ENCODE results near the gene MMP15. TPM values are rescaled to one million over a fixed set of nuclear protein-coding genes. Genes with fewer than 3 reads are reported as not detected.

The MMP15 gene
- total RNA-seq, 1 donor from 2014 or later = 38.9 TPM

DNA sequence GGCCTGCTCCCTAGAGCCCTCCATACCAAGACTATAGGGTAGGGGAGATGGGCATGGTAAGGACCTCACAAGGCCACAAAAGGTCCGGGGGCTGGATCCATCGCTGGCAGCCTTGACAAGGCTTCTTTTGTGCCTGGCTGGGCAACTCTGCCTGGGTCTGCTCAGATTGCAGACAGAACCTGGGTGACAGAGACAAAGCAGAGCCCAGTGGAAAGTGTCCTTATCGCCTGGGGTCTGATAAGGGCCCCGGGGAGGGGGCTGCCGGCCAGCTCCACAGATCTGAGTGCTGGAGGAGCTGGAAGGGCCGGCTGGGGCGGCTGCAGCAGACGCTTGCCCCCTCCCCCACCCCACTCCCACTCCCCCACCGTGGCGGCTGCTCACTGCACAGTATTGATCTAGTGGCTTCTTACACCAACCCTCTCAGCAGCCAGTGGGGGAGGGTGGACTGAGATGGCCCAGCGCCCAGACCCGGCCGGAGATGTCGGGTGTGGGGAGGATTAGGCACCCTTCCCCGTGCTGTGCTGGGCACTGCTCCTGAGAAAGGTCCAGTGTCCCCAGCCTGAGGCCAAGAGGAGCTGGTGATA is 7.2 kb downstream of the MMP15 start:
- Mint-ChIP-seq H3K4me3 (peak overlapping the region; percentile 80), H3K27ac (ENCODE audit: unreplicated experiment) (no peak overlapping the region), H3K27me3 (ENCODE audit: low read depth) (peaks cover 9% of the 10 kb centered on the region), H3K4me1 (peaks cover 35% of the 10 kb centered on the region), H3K9me3 (no peaks in the 10 kb centered on the region), H3K36me3 (ENCODE audit: low read depth) (peaks cover 3% of the 10 kb centered on the region)
- no peak for DNase-seq (ENCODE audit: low read depth, low spot score)
- TF ChIP-seq, protein P1, sequence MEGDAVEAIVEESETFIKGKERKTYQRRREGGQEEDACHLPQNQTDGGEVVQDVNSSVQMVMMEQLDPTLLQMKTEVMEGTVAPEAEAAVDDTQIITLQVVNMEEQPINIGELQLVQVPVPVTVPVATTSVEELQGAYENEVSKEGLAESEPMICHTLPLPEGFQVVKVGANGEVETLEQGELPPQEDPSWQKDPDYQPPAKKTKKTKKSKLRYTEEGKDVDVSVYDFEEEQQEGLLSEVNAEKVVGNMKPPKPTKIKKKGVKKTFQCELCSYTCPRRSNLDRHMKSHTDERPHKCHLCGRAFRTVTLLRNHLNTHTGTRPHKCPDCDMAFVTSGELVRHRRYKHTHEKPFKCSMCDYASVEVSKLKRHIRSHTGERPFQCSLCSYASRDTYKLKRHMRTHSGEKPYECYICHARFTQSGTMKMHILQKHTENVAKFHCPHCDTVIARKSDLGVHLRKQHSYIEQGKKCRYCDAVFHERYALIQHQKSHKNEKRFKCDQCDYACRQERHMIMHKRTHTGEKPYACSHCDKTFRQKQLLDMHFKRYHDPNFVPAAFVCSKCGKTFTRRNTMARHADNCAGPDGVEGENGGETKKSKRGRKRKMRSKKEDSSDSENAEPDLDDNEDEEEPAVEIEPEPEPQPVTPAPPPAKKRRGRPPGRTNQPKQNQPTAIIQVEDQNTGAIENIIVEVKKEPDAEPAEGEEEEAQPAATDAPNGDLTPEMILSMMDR (conservative IDR thresholded peaks at IDR 0.05) = no peak

DNA sequence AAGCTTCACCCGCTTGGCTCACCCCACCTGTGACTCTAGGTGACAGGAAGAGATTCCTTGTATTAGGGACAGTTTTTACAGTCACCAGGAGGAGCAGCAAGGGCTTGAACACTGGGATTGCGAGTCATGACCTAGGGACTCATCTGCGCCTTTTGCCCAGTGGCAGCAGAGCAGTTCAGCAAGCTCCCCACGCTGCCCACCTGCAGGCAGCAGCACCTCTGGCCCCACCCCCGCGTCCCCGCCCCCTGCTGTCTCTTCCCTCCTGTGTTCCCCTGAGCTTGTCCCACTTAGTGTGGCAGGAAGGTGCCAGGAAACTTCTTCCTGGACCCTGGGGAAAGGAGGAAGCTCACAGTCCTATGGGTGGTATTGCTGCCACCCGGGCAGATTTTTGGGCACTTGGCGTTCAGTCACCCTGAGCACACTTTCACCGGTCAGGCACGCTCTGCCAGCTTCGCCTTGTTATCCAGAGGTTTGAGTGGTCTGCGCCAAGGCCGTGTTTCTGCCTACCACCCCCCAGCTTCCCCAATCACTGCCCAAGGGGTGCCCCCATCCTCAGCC is 8.7 kb downstream of the MMP15 start:
- no peak for DNase-seq (ENCODE audit: low read depth, low spot score)
- Mint-ChIP-seq H3K27me3 (ENCODE audit: low read depth) (peaks cover 6% of the 10 kb centered on the region), H3K36me3 (ENCODE audit: low read depth) (peaks cover 7% of the 10 kb centered on the region), H3K4me3 (peak overlapping the region; percentile 73), H3K9me3 (no peaks in the 10 kb centered on the region), H3K27ac (ENCODE audit: unreplicated experiment) (no peak overlapping the region), H3K4me1 (peaks cover 23% of the 10 kb centered on the region)
- TF ChIP-seq, protein P1 (conservative IDR thresholded peaks at IDR 0.05) = no peak

DNA sequence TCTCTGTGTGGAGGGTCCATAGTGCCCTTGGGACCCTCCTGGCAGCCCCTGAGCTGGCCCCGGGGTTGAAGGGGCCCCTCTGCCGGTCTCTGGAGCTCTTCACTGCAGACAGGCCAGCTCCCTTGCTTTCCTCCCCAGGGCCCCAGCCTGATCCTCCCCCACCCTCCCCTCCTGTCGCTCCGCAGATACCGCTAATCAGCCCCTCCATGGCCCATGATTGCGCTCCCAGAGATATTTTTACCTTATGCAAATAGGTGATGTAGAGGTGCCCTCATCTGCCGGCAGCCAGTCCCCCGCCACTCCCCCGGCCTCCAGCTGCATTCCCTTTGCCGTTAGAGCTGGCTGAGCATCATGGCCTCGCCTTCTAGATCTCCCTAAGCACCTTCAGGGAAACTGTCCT is 9.2 kb downstream of the MMP15 start:
- no peak overlapping the region for H3K4me3 Mint-ChIP-seq
- TF ChIP-seq, protein P1 (conservative IDR thresholded peaks at IDR 0.05) = no peak
- H3K27me3 Mint-ChIP-seq (ENCODE audit: low read depth) = peaks cover 1% of the 10 kb centered on the region
- peaks cover 18% of the 10 kb centered on the region for H3K4me1 Mint-ChIP-seq
- H3K27ac Mint-ChIP-seq (ENCODE audit: unreplicated experiment) = no peak overlapping the region
- no peaks in the 10 kb centered on the region for H3K9me3 Mint-ChIP-seq
- H3K36me3 Mint-ChIP-seq (ENCODE audit: low read depth) = peaks cover 5% of the 10 kb centered on the region
- DNase-seq (ENCODE audit: low read depth, low spot score) = no peak

- Mint-ChIP-seq H3K9me3 (no peaks in the 10 kb centered on the region), H3K36me3 (ENCODE audit: low read depth) (peaks cover 5% of the 10 kb centered on the region), H3K4me1 (peaks cover 14% of the 10 kb centered on the region), H3K4me3 (no peak overlapping the region), H3K27me3 (ENCODE audit: low read depth) (no peaks in the 10 kb centered on the region), H3K27ac (ENCODE audit: unreplicated experiment) (no peak overlapping the region)
- TF ChIP-seq, protein P1 (conservative IDR thresholded peaks at IDR 0.05) = no peak
- DNase-seq (ENCODE audit: low read depth, low spot score) = no peak
Measured at GRCh38 chr16:58035356-58036170, 10.0 kb downstream of the MMP15 start.

GRCh38 chr16:58036943-58037342 is 11.4 kb downstream of the MMP15 start:
- H3K9me3 Mint-ChIP-seq = no peaks in the 10 kb centered on the region
- H3K4me3 Mint-ChIP-seq = no peak overlapping the region
- no peak for DNase-seq (ENCODE audit: low read depth, low spot score)
- peaks cover 5% of the 10 kb centered on the region for H3K36me3 Mint-ChIP-seq (ENCODE audit: low read depth)
- TF ChIP-seq, protein P1 (conservative IDR thresholded peaks at IDR 0.05) = no peak
- H3K27ac Mint-ChIP-seq (ENCODE audit: unreplicated experiment) = no peak overlapping the region
- H3K4me1 Mint-ChIP-seq = peaks cover 10% of the 10 kb centered on the region
- no peaks in the 10 kb centered on the region for H3K27me3 Mint-ChIP-seq (ENCODE audit: low read depth)

Data from neural crest cell (in vitro differentiated cells).